LoVo (cell line): ENCODE measurements around the gene SMAD6.

Experiments used
- DNase-seq: peaks from one replicate; pipeline ENCODE4 v3.0.0-alpha.2; 2016; ENCODE audit warnings: low spot score

Gene SMAD6

DNA sequence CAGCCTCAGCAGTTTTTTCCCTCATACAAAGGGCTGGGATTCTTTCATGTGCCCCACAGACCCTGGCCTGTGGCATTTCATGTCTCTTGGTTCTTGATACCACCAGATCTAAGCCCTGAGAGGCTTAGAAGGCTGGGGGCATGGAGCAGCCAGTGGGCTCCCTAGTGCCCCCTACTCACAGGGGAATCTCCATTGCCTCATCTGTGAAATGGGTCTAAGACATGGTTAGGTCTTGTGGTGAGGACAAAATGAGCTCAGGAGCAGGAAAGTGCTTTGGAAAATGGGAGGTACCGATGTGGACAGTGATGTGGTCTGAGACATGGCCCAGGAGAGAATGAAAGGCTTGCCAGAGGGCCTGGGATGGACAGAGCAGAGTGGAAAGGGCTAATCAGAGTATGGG, 94.3 kb downstream of the SMAD6 start:
- no peak for DNase-seq

DNA sequence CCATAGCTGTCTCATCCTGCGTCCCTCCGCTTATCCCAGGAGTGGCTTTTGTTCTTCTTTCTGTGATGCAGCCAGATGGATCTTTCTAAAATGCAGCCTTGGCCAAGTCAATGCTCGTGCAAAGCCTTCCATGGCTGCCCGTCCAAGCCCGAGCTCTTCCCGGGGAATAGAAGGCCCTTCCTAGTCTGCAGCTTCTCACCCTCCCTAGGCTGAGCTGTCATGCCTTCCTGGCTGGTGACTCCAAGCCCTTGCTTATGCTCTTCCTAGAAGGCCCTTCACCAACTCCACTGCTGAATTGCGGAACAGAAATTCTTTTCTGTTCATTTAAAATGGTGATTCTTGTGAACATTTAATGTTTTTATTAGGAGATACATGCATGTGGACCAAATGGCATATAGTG, 95.9 kb downstream of the SMAD6 start:
- DNase-seq = no peak

DNA sequence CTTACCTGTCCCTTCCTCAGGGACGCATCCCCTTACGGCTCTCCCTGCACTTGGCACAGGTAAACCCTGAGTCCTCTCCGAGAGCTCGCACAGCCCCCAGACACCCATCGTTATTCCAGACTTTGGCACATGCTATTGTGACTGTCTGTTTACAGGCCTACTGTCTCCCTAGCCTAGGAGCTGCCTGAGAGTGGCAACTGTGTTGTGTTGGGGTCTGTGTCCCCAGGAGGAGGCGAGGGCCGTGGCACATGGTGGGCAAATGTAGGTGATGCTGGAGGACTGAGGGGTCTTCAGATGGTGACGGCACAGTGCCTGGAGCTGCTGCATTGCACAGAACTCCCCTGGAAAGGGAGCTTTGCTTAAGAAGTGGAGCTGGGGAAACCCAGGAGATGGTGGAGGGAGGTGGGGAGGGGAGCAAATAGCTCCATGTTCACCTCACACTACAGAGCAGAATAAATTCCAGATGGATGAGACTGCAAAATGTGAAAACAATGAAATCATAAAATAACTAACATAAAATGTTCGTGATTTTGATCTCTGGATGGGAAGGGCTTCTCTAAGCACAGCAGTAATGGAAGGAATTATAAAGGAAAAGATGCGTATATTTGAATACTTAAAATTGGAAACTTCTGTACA, 96.5 kb downstream of the SMAD6 start:
- DNase-seq = no peak

DNA sequence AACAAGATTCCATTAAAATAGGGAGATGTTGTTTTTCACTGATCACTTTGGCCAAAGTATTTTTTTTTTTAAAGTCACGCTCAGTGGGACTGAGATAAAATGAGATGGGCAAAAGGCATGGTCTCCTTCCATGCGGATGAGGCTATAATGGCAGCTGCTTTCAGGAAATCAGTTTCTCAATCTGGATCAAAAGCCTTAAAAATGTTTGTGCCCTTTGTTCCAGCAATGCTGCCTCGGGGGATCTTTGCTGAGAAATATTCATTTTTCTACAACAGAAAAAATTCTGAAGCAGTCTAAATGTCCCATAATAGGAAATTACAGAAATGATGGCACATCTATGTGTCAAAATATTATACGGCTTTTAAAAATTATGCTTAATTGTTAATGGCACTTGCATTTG, 97.2 kb downstream of the SMAD6 start:
- no peak for DNase-seq

DNA sequence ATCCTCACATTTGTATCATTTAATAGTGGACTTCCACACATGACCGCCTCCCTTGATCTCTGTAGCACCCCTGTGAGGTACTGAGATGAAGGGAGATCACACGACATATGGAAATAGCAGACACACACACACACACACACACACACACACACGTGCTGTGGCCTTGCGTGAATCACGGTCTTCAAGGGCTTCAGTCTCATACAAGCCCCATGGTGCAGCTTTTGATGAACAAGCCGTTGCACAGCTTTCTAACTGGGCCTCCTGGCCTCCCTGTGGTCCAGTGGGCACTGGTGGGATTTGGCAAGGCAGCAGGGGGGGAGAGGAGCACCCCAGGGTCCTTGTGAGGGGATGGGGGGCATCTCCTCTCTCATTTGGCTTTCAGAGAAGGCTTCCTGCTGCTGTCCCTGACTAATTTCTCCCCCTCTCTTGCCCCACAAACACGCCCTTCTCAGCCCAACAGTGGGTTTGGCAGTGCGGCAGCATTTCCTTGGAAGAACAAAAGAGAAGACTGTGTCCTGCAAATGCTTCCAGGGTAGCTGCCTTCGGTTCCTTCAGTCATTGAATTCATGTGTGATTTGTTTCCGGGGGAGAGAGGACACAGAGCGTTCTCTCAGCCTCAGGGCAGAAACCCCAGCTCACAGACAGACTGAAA, 98.7 kb downstream of the SMAD6 start:
- no peak for DNase-seq

DNA sequence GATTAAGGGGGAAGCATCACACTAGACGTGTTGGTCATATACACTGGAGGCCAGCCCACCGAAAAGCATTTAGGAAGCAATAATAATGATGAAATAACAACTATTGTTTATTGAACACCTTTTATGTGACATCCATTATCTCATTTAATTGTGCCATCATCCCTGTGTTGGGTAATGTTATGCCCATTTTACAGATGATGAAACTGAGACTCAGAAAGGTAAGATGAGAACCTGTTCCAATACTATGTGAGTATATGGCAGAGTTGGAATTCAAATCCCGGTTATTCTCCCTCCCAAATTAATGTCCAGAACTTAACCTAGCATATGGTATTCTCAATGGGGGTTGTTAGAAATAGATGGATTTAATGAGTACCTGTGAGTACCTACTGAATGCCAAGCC, 99.2 kb downstream of the SMAD6 start:
- no peak for DNase-seq

DNA sequence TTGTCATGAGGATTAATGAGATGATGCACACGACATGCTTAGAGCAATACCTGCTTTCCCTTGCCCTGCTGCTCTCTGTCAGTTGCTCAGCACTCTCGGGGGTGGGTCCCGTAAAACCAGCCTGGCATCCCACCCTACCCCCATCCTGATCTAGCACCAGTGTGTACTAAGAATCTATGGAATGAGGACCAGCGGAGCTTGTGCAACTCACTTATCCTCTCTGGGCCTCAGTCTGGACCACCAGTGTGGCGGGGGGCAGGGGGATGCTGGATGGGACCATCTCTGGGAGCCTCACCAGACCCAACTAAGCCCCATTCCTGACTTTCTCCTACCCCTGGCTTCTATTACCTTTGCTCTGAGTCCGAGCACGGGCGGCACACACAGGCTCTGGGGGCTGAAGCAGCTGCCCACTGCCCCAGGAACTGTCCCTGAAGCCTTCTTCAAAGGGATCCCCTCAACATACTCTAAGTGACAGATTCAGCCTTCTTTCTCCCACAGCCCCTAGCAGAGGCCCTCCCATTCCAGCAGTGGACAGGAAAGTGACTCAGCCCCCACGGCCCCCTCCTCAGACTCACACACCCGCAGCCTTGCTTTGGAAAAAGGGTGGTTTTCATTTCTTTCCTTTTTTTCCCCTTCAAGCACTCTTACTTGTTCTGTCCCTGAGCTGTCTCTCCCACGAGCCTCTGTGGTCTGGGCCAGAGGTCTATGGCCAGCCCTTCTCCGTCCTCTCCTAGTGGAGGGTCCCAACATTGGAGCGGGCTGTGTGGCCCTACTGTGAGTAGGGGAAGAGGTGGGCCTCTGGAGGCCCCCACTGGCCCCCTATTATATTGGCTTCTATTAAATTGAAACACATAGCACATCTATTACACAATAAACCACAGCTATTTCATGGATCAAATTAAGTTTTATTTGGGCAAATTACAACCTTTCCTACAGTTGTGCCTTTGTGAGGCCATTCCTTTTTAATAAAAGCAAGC, 100.3 kb downstream of the SMAD6 start:
- peak; percentile 16 for DNase-seq

DNA sequence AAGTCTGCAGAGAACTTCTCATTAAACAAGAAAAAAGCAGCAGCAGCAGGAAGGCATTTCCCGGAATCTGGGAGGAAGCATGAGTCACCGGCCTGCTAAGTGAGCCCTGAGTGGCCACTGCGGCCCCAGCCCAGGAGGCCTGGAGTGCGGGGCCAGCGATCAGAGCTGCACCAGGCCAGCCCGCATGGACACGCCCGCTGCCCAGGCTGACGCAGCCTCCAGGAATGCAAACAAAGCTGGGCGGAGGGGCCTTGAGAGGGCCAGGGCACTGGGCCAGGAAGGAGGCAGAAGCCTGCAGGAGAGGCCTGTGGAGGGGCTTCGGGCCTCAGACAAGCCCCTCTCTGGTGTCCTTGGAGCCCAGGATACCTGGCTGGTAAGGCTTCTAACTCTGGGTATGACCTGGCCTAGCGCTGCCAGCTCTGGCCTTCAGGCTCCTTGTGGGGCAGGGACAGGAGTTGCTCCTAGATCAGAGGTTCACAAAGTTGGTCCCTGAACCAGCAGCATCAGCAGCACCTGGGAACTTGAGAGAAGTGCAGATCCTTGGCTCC, 101.2 kb downstream of the SMAD6 start:
- DNase-seq = peak; percentile 98

DNA sequence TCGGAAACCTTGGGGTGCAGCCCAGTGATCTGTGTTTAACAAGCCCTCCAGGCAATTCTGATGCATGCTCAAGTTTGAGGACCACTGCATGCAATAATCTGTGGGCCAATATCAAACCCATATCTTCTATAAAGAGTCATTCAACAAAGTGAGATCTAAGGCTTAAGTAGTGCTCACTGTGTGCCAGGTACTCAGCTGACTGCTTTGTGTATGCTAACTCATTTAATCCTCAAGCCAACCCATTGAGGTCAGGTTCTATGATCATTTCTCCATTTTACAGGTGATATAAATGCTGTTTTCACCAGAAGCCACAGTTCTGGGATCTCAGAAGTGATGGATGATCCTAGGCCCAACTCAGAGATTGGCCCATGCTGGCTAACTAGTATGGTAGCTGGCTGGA, 101.7 kb downstream of the SMAD6 start:
- no peak for DNase-seq

DNA sequence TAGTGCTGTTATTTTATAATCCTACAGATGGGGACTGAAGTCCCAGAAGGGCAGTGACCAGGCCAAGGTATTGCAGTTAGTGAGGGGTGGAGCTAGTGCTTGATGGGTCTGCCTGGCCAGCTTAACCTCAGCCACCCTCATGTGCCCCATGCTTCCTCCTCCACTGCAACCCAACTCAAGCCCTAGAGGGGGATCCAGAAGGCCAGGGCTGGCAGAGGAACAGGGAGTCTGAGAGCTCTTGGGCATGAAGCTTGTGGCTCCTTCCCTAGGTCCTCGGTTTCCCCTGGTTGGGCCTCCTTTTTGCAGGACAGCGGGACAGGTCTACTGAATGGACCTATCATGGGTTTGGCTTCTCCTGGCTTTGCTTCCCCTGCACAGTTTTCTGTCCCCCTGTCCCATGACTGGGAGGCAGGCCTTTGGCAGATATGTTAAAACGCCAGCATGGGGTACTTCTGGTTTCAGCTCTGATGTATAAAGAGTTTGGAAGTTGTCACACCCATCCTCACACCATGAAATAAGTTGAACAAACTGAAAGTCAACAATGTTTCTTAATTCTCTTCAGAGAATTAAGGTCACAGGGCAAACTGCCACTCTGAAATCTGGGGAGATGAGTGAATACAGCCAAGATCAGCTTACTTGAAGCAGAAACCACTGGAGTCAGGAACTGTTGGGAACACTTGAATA, 103.3 kb downstream of the SMAD6 start:
- no peak for DNase-seq

DNA sequence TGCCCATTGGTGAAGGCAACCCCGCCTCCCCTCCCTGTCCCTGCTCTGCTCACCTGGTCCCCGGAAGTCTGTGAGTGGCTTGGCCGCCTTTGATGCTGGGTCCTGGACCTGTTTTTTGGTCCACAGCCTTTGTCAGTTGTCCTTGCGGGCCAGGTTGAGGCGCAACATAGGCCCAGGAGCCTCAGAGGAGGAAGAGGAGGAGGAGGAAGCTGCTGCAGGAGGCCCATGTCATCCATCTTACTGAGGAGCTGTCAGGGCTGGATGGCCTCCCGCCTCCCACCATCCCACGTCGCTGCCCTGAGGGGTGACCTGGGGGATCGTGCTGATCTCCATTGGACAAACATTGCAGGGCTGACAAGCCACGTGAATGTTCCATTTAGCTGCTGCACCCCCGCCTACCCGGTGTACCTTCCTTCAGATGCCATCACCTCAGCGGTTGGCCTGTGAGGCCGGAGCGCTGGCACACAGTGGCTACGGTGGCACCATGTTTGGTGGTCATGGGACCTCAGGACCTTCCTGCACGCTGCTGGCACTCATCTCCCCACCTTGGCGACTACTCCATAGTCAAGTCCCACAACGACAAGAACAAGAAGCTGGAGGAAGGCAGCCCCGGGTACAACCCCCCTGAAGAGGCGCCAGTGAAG, 106.3 kb downstream of the SMAD6 start:
- no peak for DNase-seq

DNA sequence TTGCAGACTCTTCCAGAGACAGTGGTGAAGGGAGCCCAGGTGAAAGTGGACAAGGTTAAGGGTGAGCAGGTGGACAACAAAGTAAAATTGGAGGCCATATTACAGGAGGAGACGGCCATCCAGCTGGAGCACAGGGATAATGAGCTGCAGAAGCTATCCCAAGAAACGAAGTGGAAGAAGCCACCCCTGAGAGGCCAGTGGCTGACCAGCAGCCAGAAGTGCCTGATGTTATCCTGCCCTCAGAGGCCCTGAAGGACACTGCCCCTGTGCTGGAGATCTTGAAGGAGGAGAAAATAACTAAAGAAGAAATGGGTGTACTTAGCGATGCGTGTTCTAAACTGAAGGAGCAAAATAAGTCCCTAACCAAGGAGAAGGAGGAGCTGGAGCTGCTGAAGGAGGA, 107.6 kb downstream of the SMAD6 start:
- no peak for DNase-seq

DNA sequence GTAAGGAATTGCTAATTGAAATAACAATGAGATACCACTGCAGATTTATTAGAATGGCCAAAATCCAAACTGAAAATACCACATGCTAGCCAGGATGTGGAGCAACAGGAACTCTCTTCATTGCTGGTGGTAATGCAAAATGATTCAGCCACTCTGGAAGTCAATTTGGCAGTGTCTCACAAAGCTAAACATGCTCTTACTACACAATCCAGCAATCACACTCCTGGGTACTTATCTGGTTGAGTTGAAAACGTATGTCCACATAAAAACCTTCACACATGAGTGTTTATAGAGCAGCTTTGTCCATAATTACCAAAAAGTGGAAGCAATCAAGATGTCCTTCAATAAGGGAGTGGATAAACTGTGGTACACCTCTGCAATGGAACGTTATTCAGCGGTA, 113.3 kb downstream of the SMAD6 start:
- no peak for DNase-seq

DNA sequence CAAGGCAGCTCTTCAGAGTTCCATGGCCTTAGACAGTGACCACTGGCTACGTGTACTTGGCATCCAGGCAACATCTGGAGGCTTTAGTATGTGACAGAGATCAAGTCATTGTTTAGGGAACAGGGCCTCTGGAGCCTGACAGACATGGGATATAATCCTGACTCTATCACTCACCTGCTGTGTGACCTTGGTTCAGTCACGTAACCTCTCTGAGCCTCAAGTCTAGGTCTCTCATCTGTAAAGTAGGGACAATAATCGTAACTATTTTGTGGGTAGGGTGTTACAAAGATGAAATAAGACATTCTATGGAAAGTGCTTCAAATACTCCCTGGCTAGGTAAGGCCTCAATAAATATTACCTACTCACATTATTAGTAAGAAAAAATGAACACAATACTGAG, 114.2 kb downstream of the SMAD6 start:
- DNase-seq = no peak

DNA sequence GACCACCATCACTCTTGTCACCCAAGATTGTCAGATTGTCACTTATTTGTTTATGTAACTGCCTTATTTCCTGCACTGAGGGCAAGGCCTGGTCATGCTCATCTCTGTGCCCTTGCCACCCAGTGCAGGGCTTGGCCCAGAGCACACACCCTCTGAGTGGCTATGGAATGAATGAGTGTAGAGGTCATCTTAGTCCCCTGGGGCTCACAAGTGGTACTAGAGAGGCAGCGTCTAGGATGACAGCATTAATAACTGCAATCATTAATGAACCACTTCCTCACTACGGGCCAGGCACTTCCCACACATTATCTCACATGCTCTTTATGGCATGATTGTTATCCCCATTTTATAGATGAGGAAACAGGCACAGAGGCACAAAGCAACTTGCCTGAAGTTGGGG, 117.0 kb downstream of the SMAD6 start:
- peak; percentile 38 for DNase-seq

DNA sequence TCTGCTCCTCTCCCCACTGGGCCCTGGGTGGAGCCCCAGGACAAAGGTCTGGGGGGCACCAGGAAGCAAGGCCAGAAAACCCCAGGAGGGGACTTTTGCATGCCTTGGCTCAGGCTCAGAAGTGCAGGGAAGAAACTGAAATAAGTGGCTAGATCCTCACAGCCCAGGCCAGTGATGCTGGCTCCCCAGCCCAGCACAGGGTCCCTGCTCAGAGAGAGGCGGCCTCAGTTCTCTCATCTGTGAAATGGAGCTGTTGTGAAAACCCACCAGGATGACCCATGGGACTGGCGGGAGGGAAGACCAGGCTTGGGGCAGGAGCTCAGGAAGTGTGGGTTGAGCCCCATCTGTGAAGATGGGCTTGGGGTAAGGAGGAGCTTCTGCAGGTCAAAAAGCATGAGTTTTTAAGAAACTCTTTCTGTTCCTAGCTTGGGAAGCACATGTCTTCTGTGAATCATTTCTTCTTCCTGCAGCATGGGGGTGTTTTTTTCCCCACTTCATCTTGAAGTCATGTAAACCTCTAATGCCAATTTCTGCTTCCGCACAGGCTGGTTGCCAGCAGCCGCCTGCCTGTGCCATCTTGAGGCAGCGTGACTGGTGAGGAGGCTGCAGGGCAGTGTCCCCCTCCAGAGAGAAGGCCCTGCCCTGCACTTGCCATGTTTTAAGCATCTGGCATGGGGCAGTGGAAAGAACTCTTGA, 118.6 kb downstream of the SMAD6 start:
- DNase-seq = no peak

DNA sequence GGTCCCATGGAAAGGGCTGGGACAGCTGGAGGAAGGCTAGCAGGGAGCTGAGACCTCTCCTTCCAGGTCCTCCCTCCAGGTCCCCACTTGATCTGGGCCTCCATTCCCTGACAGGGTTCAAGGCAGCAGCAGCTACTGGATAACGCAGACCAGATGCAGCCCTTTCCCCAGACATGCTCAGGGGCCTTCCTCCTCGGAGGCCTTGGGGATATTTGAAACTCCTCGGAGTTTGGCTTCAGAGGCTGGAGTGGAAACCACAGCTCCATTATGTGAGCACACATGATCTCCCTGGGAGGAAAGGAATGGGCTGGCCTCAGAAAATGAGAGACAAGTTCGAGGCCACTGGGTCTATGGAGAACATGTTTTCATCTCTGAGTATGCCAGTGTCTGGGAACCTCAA, 119.3 kb downstream of the SMAD6 start:
- DNase-seq = no peak

DNA sequence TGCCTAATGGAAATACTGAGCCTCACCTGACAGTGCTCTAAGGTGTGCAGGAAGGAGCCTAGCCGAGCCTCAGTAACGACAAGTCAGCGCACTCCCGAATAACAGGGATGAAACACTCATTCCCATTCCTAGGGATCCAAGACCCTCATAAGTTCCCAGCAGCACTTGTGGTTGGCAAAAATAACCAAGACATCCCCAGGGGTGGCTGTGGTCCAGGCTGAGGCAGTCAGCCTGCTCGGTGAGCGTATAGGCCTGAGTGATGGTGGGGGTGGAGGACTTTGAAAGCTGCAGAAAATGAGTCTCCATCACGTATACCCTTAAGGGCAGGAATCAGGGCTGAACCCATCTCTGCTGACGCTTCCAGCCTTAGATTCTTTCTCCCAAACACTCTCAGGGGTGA, 120.1 kb downstream of the SMAD6 start:
- no peak for DNase-seq

DNA sequence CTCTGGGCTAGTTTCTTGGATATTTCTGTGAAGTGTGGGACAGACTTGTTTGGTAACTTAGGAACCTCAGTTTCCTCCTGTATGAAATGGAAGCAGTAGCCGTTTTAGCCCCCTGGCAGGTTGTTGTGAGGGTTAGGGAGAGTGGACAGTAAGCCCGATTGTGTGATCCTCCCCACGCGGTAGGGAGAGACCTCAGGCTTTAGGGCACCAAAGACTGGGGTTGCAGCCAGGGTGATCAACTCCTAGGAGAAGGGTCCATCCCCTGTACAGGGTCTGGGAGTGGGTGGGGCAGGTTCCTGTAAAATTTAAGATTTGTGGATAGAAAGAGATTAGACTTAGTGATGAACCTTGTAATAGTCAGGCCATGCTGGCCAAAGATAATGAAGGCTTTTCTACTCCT, 120.5 kb downstream of the SMAD6 start:
- DNase-seq = no peak

DNA sequence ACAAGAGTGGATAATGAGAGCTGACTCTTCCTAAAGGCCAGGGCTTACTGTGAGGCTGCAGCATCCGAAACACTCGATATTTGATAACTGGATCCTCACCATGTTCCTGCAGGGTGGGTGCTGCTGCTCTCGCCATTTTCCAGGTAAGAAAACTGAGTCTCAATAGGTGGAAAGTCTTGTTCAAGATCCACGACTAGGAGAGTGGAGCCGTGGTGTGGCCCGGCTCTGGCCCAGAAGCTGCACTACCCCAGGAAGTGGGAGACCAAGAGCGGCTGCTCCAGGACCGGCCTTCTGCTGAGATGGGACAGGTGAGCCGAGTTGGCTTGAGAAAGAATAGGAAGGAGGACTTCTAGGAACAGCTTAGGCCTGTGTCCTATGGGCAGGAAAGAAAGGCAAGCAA, 121.6 kb downstream of the SMAD6 start:
- no peak for DNase-seq

DNA sequence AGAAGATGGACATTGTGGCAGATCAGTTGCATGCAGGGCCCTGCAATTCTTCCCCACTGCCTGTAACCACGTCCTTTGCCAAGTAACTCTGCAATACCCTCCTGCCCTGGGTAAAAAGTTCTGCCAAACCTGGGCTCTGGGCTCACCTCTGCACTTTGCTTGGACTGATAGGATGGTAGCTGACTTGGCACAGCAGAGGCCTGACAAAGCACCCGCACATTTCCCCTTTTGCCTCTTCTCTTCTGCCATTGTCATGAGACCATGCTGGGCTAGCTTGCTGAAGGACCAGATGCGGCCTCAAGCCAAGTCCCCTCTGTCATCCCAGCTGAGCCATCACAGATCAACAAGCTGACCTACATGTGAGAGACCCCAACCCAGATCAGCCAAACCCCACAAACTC, 122.4 kb downstream of the SMAD6 start:
- no peak for DNase-seq
